Measurements from ENCODE around the gene NEO1.

Gene NEO1

GRCh38 chr15:73051391-73051806 is 864 bp upstream of the NEO1 start:
- TF ChIP-seq ZNF70 (CRISPR knock-in tag; IDR thresholded peaks at IDR 0.05) (no peak), ZFP3 (CRISPR knock-in tag; IDR thresholded peaks at IDR 0.05) (no peak), POU6F1 (CRISPR knock-in tag; IDR thresholded peaks at IDR 0.05; ENCODE audit: borderline replicate concordance, low read depth) (no peak), TSHZ2 (CRISPR knock-in tag; IDR thresholded peaks at IDR 0.05) (no peak), ZNF565 (CRISPR knock-in tag; conservative IDR thresholded peaks at IDR 0.05; ENCODE audit: low read depth) (no peak), BACH2 (CRISPR knock-in tag; IDR thresholded peaks at IDR 0.05; ENCODE audit: borderline replicate concordance) (no peak), RARB (CRISPR knock-in tag; IDR thresholded peaks at IDR 0.05) (no peak), ISL1 (CRISPR knock-in tag; IDR thresholded peaks at IDR 0.05) (no peak), PATZ1 (CRISPR knock-in tag; IDR thresholded peaks at IDR 0.05; ENCODE audit: borderline replicate concordance) (no peak), SNAI2 (CRISPR knock-in tag; IDR thresholded peaks at IDR 0.05) (no peak)
- peak; percentile 40; the same call in 1 of the 3 replicates for ATAC-seq

GRCh38 chr15:73052653-73053397 is 562 bp downstream of the NEO1 start:
- peak; percentile 57 for ATAC-seq
- 0 out of 2 replicates have a peak, but pooled peaks have one; percentile 11 for TF ChIP-seq TSHZ2 (CRISPR knock-in tag; IDR thresholded peaks at IDR 0.05)
- TF ChIP-seq TCF4 (CRISPR knock-in tag; IDR thresholded peaks at IDR 0.05; ENCODE audit: borderline replicate concordance), result no peak
- no peak for TF ChIP-seq ZNF8 (CRISPR knock-in tag; IDR thresholded peaks at IDR 0.05)
- TF ChIP-seq SNAI2 (CRISPR knock-in tag; IDR thresholded peaks at IDR 0.05), result no peak
- no peak for TF ChIP-seq RARB (CRISPR knock-in tag; IDR thresholded peaks at IDR 0.05)
- no peak for TF ChIP-seq BACH2 (CRISPR knock-in tag; IDR thresholded peaks at IDR 0.05; ENCODE audit: borderline replicate concordance)
- TF ChIP-seq CSRNP3 (CRISPR knock-in tag; IDR thresholded peaks at IDR 0.05), result no peak

- no peak for TF ChIP-seq TCF4 (CRISPR knock-in tag; IDR thresholded peaks at IDR 0.05; ENCODE audit: borderline replicate concordance)
- no peak for TF ChIP-seq ZFP30 (CRISPR knock-in tag; IDR thresholded peaks at IDR 0.05)
- no peak for TF ChIP-seq PPARA (CRISPR knock-in tag; IDR thresholded peaks at IDR 0.05; ENCODE audit: borderline replicate concordance)
- no peak for ATAC-seq
Measured at GRCh38 chr15:73053398-73053723, 1.1 kb downstream of the NEO1 start.

- no peak for ATAC-seq
- no peak for TF ChIP-seq ZC3H10 (CRISPR knock-in tag; IDR thresholded peaks at IDR 0.05)
- no peak for TF ChIP-seq ZNF70 (CRISPR knock-in tag; IDR thresholded peaks at IDR 0.05)
- TF ChIP-seq TSHZ2 (CRISPR knock-in tag; IDR thresholded peaks at IDR 0.05), result no peak
- no peak for TF ChIP-seq PATZ1 (CRISPR knock-in tag; IDR thresholded peaks at IDR 0.05; ENCODE audit: borderline replicate concordance)
- TF ChIP-seq BACH2 (CRISPR knock-in tag; IDR thresholded peaks at IDR 0.05; ENCODE audit: borderline replicate concordance), result no peak
- TF ChIP-seq GLIS3 (CRISPR knock-in tag; IDR thresholded peaks at IDR 0.05), result no peak
- no peak for TF ChIP-seq ZFP3 (CRISPR knock-in tag; IDR thresholded peaks at IDR 0.05)
- no peak for TF ChIP-seq ZNF8 (CRISPR knock-in tag; IDR thresholded peaks at IDR 0.05)
Measured at GRCh38 chr15:73054417-73054953, 2.2 kb downstream of the NEO1 start.
